HEK293T (cell line): ENCODE data around the gene SLC18A3.

Experiments used
- BHLHE40 ChIP-seq: fragments of 450-650 bp; IDR thresholded peaks from 2 replicates; pipeline ENCODE4 v1.6.1; 2016; ENCODE audit warnings: mild to moderate bottlenecking, moderate library complexity, borderline replicate concordance
- ELF4 ChIP-seq: fragments of 450-650 bp; IDR thresholded peaks from 2 replicates; pipeline ENCODE4 v1.6.1; 2017; ENCODE audit warnings: antibody characterized with exemption
- FOXA1 ChIP-seq: fragments of 450-650 bp; IDR thresholded peaks from 2 replicates; pipeline ENCODE4 v1.6.1; 2016; ENCODE audit warnings: mild to moderate bottlenecking
- FOXK2 ChIP-seq: fragments of 450-650 bp; IDR thresholded peaks from 2 replicates; pipeline ENCODE4 v1.6.1; 2016; ENCODE audit warnings: mild to moderate bottlenecking
- L3MBTL2 ChIP-seq: fragments of 450-650 bp; conservative IDR thresholded peaks from 2 replicates; pipeline ENCODE4 v1.6.1; 2016; ENCODE audit warnings: mild to moderate bottlenecking
- LEF1 ChIP-seq: fragments of 450-650 bp; IDR thresholded peaks from 2 replicates; pipeline ENCODE4 v1.6.1; 2017; ENCODE audit warnings: mild to moderate bottlenecking, borderline replicate concordance
- NFRKB ChIP-seq: fragments of 450-650 bp; IDR thresholded peaks from 2 replicates; pipeline ENCODE4 v1.6.1; 2016; ENCODE audit warnings: mild to moderate bottlenecking, moderate library complexity
- PKNOX1 ChIP-seq: fragments of 450-650 bp; IDR thresholded peaks from 2 replicates; pipeline ENCODE4 v1.6.1; 2016
- SP1 ChIP-seq: fragments of 450-650 bp; IDR thresholded peaks from 2 replicates; pipeline ENCODE4 v1.6.1; 2017
- SUZ12 ChIP-seq: fragments of 450-650 bp; IDR thresholded peaks from 2 replicates; pipeline ENCODE4 v1.6.1; 2016; ENCODE audit warnings: mild to moderate bottlenecking
- TARDBP ChIP-seq: fragments of 450-650 bp; IDR thresholded peaks from 2 replicates; pipeline ENCODE4 v1.6.1; 2016

- no peak for TF ChIP-seq SP1
- no peak for TF ChIP-seq TARDBP
- TF ChIP-seq FOXA1 = no peak
- TF ChIP-seq LEF1 = no peak
- TF ChIP-seq BHLHE40 = no peak
- no peak for TF ChIP-seq NFRKB
- TF ChIP-seq PKNOX1 = no peak
- TF ChIP-seq SUZ12 = no peak
- no peak for TF ChIP-seq ELF4
- TF ChIP-seq L3MBTL2 = no peak
- TF ChIP-seq FOXK2 = no peak
Observed at GRCh38 chr10:49633327-49634068, 23.4 kb downstream of the SLC18A3 start.
